ENCODE data around the gene ARMC6. TPM values are rescaled to one million over a fixed set of nuclear protein-coding genes. Genes with fewer than 3 reads are reported as not detected.

The ARMC6 gene
- total RNA-seq, 4 donors from 2014 or later: 28.3 to 32.0 (median 28.7) TPM

DNA sequence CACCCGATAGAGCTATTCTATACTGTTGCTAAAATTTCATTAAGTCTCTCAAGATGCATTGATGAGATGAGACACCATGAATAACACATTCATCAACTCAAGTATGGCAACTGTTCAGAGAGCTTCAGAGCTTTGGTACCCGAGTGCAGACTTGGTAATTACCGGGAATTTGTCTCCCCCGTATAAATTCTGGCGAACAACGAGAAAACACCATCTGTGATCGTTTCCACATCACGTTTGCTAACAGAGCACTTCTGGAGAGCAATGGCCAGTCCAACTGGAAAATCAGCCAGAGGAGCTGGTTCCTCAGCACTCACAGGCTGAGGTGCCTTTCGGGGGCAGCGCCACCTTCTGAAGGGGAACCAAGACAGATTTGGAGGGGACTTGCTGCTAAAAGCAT lies 40.3 kb upstream of the ARMC6 start:
- intact Hi-C loops (cut with DNase I): no loop called here
- TF ChIP-seq POLR2A (IDR thresholded peaks at IDR 0.05): no peak
- TF ChIP-seq, protein P1, sequence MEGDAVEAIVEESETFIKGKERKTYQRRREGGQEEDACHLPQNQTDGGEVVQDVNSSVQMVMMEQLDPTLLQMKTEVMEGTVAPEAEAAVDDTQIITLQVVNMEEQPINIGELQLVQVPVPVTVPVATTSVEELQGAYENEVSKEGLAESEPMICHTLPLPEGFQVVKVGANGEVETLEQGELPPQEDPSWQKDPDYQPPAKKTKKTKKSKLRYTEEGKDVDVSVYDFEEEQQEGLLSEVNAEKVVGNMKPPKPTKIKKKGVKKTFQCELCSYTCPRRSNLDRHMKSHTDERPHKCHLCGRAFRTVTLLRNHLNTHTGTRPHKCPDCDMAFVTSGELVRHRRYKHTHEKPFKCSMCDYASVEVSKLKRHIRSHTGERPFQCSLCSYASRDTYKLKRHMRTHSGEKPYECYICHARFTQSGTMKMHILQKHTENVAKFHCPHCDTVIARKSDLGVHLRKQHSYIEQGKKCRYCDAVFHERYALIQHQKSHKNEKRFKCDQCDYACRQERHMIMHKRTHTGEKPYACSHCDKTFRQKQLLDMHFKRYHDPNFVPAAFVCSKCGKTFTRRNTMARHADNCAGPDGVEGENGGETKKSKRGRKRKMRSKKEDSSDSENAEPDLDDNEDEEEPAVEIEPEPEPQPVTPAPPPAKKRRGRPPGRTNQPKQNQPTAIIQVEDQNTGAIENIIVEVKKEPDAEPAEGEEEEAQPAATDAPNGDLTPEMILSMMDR (IDR thresholded peaks at IDR 0.05): no peak
- Histone ChIP-seq H3K36me3 (peaks cover 0 to 76% (median 17%) of the 10 kb centered on the region in 3 donors), H3K4me1 (peaks cover 0 to 23% (median 0%) of the 10 kb centered on the region in 3 donors), H3K4me3 (no peak overlapping the region), H3K27me3 (peaks cover 0 to 3% (median 0%) of the 10 kb centered on the region in 4 donors), H3K9me3 (no peaks in the 10 kb centered on the region), H3K27ac (no peak overlapping the region)
- 89 to 91% methylated on average over 10 of the region's 10 CpGs for WGBS, 2 donors
- no peak for DNase-seq

DNA sequence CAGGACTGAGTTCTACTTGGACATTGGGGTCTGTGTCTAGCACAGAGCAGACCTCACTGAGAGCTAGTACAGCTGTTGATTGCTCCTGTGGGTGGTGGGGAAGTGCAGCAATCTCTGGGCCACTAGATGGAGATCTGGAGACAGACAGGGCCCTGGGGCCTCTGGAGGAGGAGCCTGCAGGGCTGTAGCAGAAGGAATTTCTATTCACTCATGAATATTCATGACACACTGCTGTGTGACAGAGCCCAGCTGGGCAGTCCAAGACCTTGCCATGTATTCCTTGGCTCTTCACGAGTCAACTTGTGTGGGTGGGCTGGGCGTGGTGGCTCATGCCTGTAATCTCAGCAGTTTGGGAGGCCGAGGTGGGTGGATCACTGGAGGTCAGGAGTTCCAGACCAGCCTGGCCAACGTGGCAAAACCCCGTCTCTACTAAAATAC lies 37.6 kb upstream of the ARMC6 start:
- peaks cover 0 to 32% (median 3%) of the 10 kb centered on the region in 3 donors for H3K4me1 ChIP-seq
- WGBS, 2 donors: 64 to 70% methylated on average over 2 to 3 of the region's 5 CpGs
- intact Hi-C loops (cut with DNase I): no loop called here

DNA sequence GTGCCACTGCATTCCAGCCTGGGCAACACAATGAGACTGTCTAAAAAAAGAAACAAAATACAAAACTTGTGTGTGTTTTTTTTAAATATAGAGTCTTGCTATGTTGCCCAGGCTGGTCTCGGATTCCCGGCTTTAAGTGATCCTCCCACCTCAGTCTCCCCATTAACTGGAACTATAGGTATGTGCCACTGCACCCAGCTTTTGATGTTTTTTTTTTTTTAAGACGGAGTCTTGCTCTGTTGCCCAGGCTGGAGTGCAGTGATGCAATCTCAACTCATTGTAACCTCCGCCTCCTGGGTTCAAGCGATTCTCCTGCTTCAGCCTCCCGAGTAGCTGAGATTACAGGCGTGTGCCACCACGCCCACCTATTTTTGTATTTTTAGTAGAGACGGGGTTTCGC lies 37.1 kb upstream of the ARMC6 start:
- Histone ChIP-seq H3K36me3 (peaks cover 0 to 96% (median 17%) of the 10 kb centered on the region in 3 donors), H3K4me1 (peaks cover 0 to 32% (median 3%) of the 10 kb centered on the region in 3 donors), H3K27ac (no peak overlapping the region), H3K9me3 (no peaks in the 10 kb centered on the region), H3K4me3 (no peak overlapping the region), H3K27me3 (no peaks in the 10 kb centered on the region)
- TF ChIP-seq, protein P1 (IDR thresholded peaks at IDR 0.05): no peak
- no peak for TF ChIP-seq POLR2A (IDR thresholded peaks at IDR 0.05)
- 93% methylated on average over 8 to 10 of the region's 10 CpGs for WGBS, 2 donors
- intact Hi-C loops (cut with DNase I): no loop called here
- DNase-seq: no peak

More for the DNA sequence above, 37.6 kb upstream of the ARMC6 start:
- TF ChIP-seq, protein P1 (IDR thresholded peaks at IDR 0.05): peak in 3 of 6 experiments; percentile 21 to 44 (median 21)
- TF ChIP-seq POLR2A (IDR thresholded peaks at IDR 0.05): no peak
- Histone ChIP-seq H3K4me3 (no peak overlapping the region), H3K9me3 (no peaks in the 10 kb centered on the region), H3K27me3 (no peaks in the 10 kb centered on the region), H3K36me3 (peaks cover 0 to 96% (median 17%) of the 10 kb centered on the region in 3 donors), H3K27ac (no peak overlapping the region)
- no peak for DNase-seq

DNA sequence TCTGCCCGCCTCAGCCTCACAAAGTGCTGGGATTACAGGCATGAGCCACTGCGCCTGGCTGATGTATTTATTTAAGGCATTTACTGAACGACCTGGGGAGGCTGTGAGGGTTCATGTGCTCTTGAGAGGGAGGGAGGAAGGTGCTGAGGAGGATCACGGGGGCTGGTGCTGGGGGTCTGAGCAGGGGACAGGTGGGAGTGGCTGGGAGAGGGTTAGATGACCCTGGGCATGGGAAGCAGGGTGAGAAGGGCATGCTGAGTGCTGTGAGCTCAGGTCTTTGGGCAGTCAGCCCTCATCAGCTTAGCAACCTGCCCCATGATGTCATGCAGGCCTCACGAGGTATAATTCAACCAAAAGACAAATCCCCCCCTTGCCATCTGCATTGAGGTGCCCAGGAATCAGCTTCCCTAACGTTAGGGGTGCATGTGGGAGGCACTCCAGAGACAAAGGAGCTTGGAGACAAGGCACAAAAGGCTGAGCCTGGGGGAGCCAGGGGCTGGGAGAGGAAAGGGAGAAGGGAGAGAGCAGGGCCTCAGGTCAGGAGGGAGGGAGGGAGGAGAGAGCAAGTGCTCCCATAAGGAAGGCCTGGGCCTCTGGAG lies 36.5 kb upstream of the ARMC6 start:
- peaks cover 0 to 32% (median 3%) of the 10 kb centered on the region in 3 donors for H3K4me1 ChIP-seq
- H3K36me3 ChIP-seq: peaks cover 0 to 96% (median 17%) of the 10 kb centered on the region in 3 donors
- H3K4me3 ChIP-seq: no peak overlapping the region
- WGBS, 2 donors: 72 to 75% methylated on average over 4 to 6 of the region's 6 CpGs
- TF ChIP-seq POLR2A (IDR thresholded peaks at IDR 0.05): no peak
- TF ChIP-seq, protein P1 (IDR thresholded peaks at IDR 0.05): no peak
- intact Hi-C loops (cut with DNase I): no loop called here
- DNase-seq: no peak
- no peak overlapping the region for H3K27ac ChIP-seq
- no peaks in the 10 kb centered on the region for H3K9me3 ChIP-seq
- no peaks in the 10 kb centered on the region for H3K27me3 ChIP-seq

GRCh38 chr19:18998276-18998675 lies 35.1 kb upstream of the ARMC6 start:
- no peak for DNase-seq
- no peak for TF ChIP-seq POLR2A (IDR thresholded peaks at IDR 0.05)
- TF ChIP-seq, protein P1 (IDR thresholded peaks at IDR 0.05): no peak
- no peaks in the 10 kb centered on the region for H3K9me3 ChIP-seq
- H3K4me1 ChIP-seq: peaks cover 0 to 32% (median 3%) of the 10 kb centered on the region in 3 donors
- WGBS, 2 donors: 48 to 60% methylated on average over 8 of the region's 8 CpGs
- intact Hi-C loops (cut with DNase I): no loop called here
- H3K4me3 ChIP-seq: no peak overlapping the region
- peaks cover 0 to 95% (median 21%) of the 10 kb centered on the region in 3 donors for H3K36me3 ChIP-seq
- H3K27me3 ChIP-seq: no peaks in the 10 kb centered on the region
- H3K27ac ChIP-seq: no peak overlapping the region
